ENCODE data around the gene CAMK2A.

CAMK2A gene

GRCh38 chr5:150183436-150183835, 106.1 kb downstream of the CAMK2A start:
- no peak for DNase-seq

- no peak for DNase-seq
Observed at GRCh38 chr5:150182774-150183173, 106.8 kb downstream of the CAMK2A start.

GRCh38 chr5:150181766-150182545, 107.6 kb downstream of the CAMK2A start:
- DNase-seq: no peak

- no peak for DNase-seq
Observed at GRCh38 chr5:150181027-150181426, 108.5 kb downstream of the CAMK2A start.

GRCh38 chr5:150180241-150181026, 109.1 kb downstream of the CAMK2A start:
- DNase-seq: no peak

GRCh38 chr5:150179019-150179620, 110.5 kb downstream of the CAMK2A start:
- DNase-seq: no peak

- DNase-seq: no peak
Observed at GRCh38 chr5:150178262-150178661, 111.3 kb downstream of the CAMK2A start.

GRCh38 chr5:150177721-150178120, 111.9 kb downstream of the CAMK2A start:
- DNase-seq: no peak

GRCh38 chr5:150176745-150177477, 112.7 kb downstream of the CAMK2A start:
- DNase-seq: no peak

- DNase-seq: no peak
Observed at GRCh38 chr5:150175536-150175935, 114.0 kb downstream of the CAMK2A start.

GRCh38 chr5:150175076-150175475, 114.5 kb downstream of the CAMK2A start:
- DNase-seq: no peak

GRCh38 chr5:150174285-150174684, 115.3 kb downstream of the CAMK2A start:
- DNase-seq: no peak

GRCh38 chr5:150173161-150173560, 116.4 kb downstream of the CAMK2A start:
- no peak for DNase-seq

GRCh38 chr5:150172556-150172955, 117.0 kb downstream of the CAMK2A start:
- DNase-seq: no peak

- no peak for DNase-seq
Observed at GRCh38 chr5:150172145-150172544, 117.4 kb downstream of the CAMK2A start.
